ENCODE results near the gene PNPLA7.
"Not testable (repeated sequence)": the region's sequence is repeated elsewhere in the genome, so short reads cannot be mapped to it uniquely, and the experiment has no call there.

The PNPLA7 gene

GRCh38 chr9:137574192-137574591 lies 24.0 kb upstream of the PNPLA7 start:
- DNase-seq = no peak

GRCh38 chr9:137570566-137570965 lies 20.4 kb upstream of the PNPLA7 start:
- no peak for DNase-seq

GRCh38 chr9:137569609-137570203 lies 19.5 kb upstream of the PNPLA7 start:
- DNase-seq = no peak

GRCh38 chr9:137568445-137568844 lies 18.2 kb upstream of the PNPLA7 start:
- DNase-seq = not testable (repeated sequence)

- DNase-seq = no peak
Measured at GRCh38 chr9:137564817-137565411, 14.7 kb upstream of the PNPLA7 start.

GRCh38 chr9:137564134-137564533 lies 13.9 kb upstream of the PNPLA7 start:
- DNase-seq = no peak

- DNase-seq = no peak
Measured at GRCh38 chr9:137558127-137558526, 7.9 kb upstream of the PNPLA7 start.

- DNase-seq = no peak
Measured at GRCh38 chr9:137556069-137556838, 6.1 kb upstream of the PNPLA7 start.

- DNase-seq = no peak
Measured at GRCh38 chr9:137555179-137555578, 5.0 kb upstream of the PNPLA7 start.

- no peak for DNase-seq
Measured at GRCh38 chr9:137554349-137554748, 4.1 kb upstream of the PNPLA7 start.

- DNase-seq = not testable (repeated sequence)
Measured at GRCh38 chr9:137553654-137554053, 3.5 kb upstream of the PNPLA7 start.

- DNase-seq = peak; percentile 21
Measured at GRCh38 chr9:137552022-137552768, 2.0 kb upstream of the PNPLA7 start.

GRCh38 chr9:137551264-137552021 lies 1.2 kb upstream of the PNPLA7 start, which contains the start of gene MRPL41:
Gene MRPL41, plus strand, starts transcription at chr9:137551879. Its CDS starts 203 bp downstream, at chr9:137552082.
- DNase-seq = peak; percentile 99

GRCh38 chr9:137550958-137551263 lies 709 bp upstream of the PNPLA7 start:
- DNase-seq = not testable (repeated sequence)

- DNase-seq = no peak
Measured at GRCh38 chr9:137547687-137548543, 2.3 kb downstream of the PNPLA7 start.

GRCh38 chr9:137545123-137545522 lies 5.1 kb downstream of the PNPLA7 start:
- DNase-seq = no peak

- DNase-seq = no peak
Measured at GRCh38 chr9:137544176-137544760, 5.9 kb downstream of the PNPLA7 start.

GRCh38 chr9:137543237-137543963 lies 6.8 kb downstream of the PNPLA7 start:
- DNase-seq = no peak

- DNase-seq = no peak
Measured at GRCh38 chr9:137542486-137542885, 7.7 kb downstream of the PNPLA7 start.

- no peak for DNase-seq
Measured at GRCh38 chr9:137540536-137540935, 9.7 kb downstream of the PNPLA7 start.

- no peak for DNase-seq
Measured at GRCh38 chr9:137538058-137538457, 12.1 kb downstream of the PNPLA7 start.

Data from NCI-H2171 (cell line).